ENCODE results near the gene NRXN3.

Gene NRXN3

GRCh38 chr14:79583738-79584408 lies 1413.7 kb downstream of the NRXN3 start:
- peak; percentile 64 for DNase-seq (ENCODE audit: low read depth)

DNA sequence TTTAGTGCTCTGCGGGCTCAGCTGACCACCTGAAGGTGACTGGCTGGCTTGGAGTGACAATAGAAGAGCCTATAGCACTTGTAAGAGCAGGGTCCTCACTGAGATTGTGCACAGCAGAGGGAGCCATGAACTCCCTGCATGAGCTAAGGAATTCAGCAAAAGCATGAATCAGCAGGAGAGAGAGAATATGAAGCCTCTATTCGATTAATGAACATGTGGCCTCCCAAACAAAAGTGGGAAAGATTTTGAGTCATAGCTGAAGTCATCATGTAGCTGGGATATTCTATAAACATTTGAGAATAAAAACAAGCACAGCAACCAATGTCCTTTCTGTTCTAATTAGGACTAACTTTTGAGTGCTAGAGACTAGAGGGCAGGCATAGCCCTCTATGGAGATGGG lies 1414.5 kb downstream of the NRXN3 start:
- peak; percentile 64 for DNase-seq (ENCODE audit: low read depth)

DNA sequence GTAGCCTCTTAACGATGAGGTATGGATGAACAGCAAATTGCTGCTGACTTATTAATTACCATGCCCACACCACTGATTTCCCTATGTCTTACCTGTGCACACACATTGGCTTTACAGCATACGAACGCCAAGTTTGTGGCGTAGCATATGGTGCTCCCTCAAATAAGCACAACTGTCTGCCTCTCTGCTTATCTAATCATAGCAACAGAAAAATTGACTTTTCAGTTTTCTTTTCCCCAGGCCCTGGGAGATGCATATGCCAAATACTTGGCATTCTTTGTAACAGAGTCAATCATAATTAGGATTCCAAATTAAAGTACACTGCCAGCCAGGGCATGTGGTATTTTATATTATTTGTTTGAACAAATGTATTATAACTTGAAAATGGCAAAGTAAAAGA lies 1415.7 kb downstream of the NRXN3 start:
- DNase-seq (ENCODE audit: low read depth): peak; percentile 13

- no peak for DNase-seq (ENCODE audit: low read depth)
Measured at GRCh38 chr14:79586416-79586815, 1416.2 kb downstream of the NRXN3 start.

DNA sequence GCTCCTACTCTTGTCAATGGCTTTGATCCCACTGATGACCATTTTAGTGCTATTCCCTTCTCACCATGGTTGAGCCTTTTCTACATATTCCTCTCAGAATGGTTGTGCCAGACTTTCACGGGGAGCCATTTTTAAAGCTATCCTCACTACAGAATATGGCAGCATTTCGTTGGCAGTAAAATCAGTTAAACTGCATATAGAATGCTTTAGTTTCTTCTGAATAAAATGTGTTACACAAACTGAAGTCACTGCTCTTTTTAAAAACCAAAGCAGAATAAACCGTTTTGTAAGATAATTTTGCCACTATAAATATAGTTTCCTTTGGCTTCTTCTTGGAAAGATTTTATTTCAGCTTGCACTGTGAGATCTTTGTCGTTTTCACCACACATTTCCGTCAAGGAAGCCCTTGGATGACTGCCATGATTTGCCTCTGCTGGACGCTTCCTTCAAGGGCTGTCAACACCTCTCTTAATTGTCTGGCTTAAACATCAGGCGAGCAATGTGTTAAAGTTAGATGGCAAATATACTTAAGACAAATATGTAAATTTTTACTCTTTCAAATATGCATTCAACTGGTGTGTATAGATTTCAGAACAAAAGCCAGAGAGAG lies 1416.9 kb downstream of the NRXN3 start:
- DNase-seq (ENCODE audit: low read depth): no peak

DNA sequence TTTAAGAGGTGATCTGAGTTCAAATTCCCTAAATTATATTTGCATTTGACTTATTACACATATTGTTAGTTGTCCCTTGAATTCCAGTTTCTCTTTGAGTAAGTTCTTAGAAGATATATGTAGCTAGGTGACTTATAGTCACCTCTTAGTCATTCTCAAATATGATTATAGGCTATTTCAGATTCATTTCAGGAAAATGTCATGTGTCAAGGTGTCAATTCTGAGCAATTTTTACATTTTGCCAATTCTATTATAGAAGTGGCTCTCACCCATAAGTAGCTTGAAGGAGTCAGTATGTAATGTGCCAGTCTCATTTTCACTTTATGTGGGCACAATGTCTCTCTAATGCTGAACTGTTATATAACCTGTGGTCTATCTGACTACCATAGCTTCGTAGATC lies 1417.7 kb downstream of the NRXN3 start:
- no peak for DNase-seq (ENCODE audit: low read depth)

GRCh38 chr14:79588398-79588797 lies 1418.2 kb downstream of the NRXN3 start:
- DNase-seq (ENCODE audit: low read depth): no peak

DNA sequence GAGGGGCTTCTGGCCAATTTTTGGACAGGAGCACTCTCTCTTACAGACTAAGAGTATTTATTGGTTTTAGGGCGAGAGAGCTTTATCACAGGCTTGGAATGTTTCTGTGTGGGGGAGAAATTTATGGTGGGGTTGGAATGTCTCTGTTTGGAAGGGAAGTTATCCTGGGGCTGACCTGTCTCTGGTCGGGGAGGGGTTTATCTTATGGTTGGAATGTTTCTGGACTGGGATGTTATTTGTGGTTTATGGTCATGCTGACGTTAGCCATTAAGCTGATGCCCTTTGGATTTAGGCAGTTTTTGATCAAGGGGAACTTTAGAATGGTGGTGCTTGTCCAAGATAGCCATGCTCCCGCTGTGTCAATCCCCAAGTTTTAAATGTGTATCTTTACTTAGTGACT lies 1426.4 kb downstream of the NRXN3 start:
- no peak for DNase-seq (ENCODE audit: low read depth)

- no peak for DNase-seq (ENCODE audit: low read depth)
Measured at GRCh38 chr14:79597566-79597965, 1427.4 kb downstream of the NRXN3 start.

DNA sequence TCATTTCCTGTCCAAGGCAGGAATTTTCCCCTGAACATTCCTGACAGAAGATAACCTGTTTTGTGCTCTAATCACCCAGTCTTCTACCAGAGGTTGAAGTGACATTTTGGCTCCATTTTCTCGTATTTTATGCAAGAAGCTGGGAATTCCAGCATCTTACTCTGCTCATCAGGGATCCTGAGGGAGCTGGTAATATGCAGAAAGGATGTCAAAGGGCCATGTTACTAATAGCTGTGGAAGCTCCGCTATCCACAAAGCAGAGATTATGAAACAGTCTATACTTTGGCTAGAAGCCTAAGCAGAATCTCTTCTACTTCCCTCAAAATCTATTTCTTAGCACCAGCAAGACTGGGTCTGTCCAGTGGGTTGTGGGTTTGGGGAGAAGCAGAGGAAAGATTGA lies 1428.2 kb downstream of the NRXN3 start:
- peak; percentile 6 for DNase-seq (ENCODE audit: low read depth)

- no peak for DNase-seq (ENCODE audit: low read depth)
Measured at GRCh38 chr14:79599239-79599638, 1429.1 kb downstream of the NRXN3 start.

GRCh38 chr14:79600406-79600805 lies 1430.2 kb downstream of the NRXN3 start:
- DNase-seq (ENCODE audit: low read depth): no peak

DNA sequence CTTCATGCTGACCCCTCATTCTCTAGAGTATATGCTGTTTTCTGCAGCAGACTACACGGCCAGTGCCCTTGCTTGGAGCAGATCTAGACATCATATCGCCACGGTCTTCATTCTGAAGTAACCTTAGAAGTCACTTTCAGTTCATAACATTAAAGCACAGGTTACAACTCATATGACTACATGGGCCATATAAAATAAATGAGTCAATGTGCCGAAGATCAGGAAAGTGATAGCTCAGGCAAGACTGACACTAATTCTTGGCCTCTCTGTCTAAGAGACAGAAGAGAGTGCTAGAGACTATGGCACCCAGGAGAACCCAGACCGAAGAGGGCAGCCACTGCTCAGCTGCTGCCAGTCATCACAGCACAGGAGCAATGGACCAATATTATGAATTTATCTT lies 1431.4 kb downstream of the NRXN3 start:
- DNase-seq (ENCODE audit: low read depth): no peak

- DNase-seq (ENCODE audit: low read depth): no peak
Measured at GRCh38 chr14:79602045-79602444, 1431.9 kb downstream of the NRXN3 start.

- no peak for DNase-seq (ENCODE audit: low read depth)
Measured at GRCh38 chr14:79602742-79603141, 1432.6 kb downstream of the NRXN3 start.

DNA sequence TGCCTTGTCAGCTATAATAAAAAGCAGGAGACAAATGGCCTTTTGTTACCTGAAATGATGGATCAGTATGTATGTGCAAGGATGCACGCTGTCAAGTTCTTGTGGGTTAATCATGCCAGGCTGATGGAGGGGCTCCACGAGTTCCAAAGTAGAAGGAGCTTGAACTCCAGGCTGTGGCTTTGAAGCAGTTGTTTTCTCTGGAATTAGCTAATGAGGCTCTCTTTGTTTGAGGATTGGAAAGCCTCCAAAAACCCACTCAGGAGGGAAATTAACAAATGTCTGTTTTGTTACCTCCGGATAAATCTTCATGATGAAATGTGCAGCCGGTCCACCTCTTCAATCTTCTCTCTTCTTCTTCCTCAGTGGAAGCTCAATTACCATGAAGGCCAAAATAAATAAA lies 1435.7 kb downstream of the NRXN3 start:
- no peak for DNase-seq (ENCODE audit: low read depth)

GRCh38 chr14:79608446-79608845 lies 1438.3 kb downstream of the NRXN3 start:
- DNase-seq (ENCODE audit: low read depth): no peak

GRCh38 chr14:79613625-79614024 lies 1443.5 kb downstream of the NRXN3 start:
- DNase-seq (ENCODE audit: low read depth): no peak

- DNase-seq (ENCODE audit: low read depth): no peak
Measured at GRCh38 chr14:79614448-79614847, 1444.3 kb downstream of the NRXN3 start.

DNA sequence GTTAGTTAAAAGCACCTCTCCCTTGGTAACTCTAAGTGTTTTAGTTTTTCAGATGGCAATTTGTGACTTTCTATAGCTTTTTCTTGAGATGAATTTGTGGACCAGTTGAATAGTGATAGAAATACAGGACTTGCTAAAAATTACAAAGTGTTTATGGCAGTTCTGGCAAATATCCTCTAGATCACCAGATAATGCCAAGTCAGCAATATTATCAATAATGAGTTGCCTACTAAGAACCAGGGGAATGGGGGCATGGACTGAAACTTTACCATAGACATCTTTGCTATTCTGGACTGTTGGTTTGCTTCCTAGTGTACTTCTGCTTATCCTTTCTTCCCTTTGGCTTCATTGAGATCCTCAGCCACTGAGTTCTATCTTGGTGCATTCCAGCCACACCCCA lies 1456.9 kb downstream of the NRXN3 start:
- DNase-seq (ENCODE audit: low read depth): no peak

- DNase-seq (ENCODE audit: low read depth): no peak
Measured at GRCh38 chr14:79629411-79630287, 1459.5 kb downstream of the NRXN3 start.

DNA sequence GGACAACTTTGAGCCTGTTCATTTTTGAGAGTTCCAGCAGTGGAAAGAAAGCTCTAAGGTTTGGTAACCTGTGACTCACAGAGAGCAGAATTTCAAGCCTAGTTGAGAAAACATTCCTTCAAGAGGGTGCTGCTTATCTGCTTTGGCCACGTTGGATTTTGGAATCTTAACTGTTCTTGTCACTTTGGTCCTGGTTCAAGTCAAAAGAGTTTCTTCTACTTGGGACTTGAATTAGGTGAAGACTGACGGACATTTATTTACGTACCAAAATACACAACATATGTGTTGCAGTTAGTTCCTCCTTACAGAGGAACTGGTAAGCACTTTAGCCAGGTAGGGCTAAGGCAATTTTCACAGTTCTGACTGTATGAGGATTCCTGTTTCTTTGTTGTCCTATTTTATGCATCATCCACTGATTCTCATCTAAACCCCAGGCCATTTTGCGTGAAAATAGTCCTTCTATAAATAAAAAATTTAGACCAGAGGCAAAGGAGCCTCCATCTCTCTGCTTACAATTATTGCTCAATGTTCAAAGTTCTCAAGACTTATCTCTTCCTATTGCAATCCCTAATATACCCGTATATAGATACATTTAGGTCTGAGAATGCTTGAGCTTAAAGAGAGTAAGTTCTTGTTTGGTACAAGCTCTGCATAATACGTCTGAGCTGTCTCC lies 1460.3 kb downstream of the NRXN3 start:
- DNase-seq (ENCODE audit: low read depth): no peak

- no peak for DNase-seq (ENCODE audit: low read depth)
Measured at GRCh38 chr14:79631276-79631675, 1461.1 kb downstream of the NRXN3 start.
